Kidney (tissue), 14 donors: ENCODE data around the gene VWA8. TPM values are rescaled to one million over a fixed set of nuclear protein-coding genes. Genes with fewer than 3 reads are reported as not detected.
A peak's percentile ranks its signal among the peaks of the same experiment; 100 is the strongest.

ENCODE experiments used
- DNase-seq, 5 donors: peaks; one replicate each; pipeline ENCODE4 v3.0.0-alpha.2; 2013 to 2020
- FAIRE-seq: peaks from 2 replicates; lab custom pipeline; 2012; peaks lifted over from hg19 to GRCh38; lab: Jason Lieb, UNC
- H3K27ac ChIP-seq, 2 donors: one replicate each; pipeline ENCODE4 v1.7.0; 2013; ENCODE audit warnings: low read depth in 2 of 2, low read length in 2 of 2, inconsistent platforms in 1 of 2
- H3K27me3 ChIP-seq: one replicate; pipeline ENCODE4 v1.7.1; 2013; ENCODE audit warnings: low read length, inconsistent platforms; ENCODE audit not compliant: control insufficient read depth, insufficient read depth
- H3K36me3 ChIP-seq, 3 donors: one replicate each; pipeline versions ENCODE4 v1.7.0 to v1.7.1; 2013; ENCODE audit warnings: low read length in 3 of 3, control low read depth in 1 of 3, inconsistent platforms in 1 of 3; ENCODE audit not compliant: insufficient read depth in 3 of 3, control insufficient read depth in 2 of 3
- H3K4me1 ChIP-seq, 3 donors: one replicate each; pipeline versions ENCODE4 v1.7.0 to v1.7.1; 2013; ENCODE audit warnings: low read length in 3 of 3, inconsistent platforms in 1 of 3, low read depth in 1 of 3; ENCODE audit not compliant: control insufficient read depth in 2 of 3, insufficient read depth in 2 of 3
- H3K4me3 ChIP-seq, 3 donors: one replicate each; pipeline versions ENCODE4 v1.7.0 to v1.8.1; 2013; ENCODE audit warnings: low read length in 3 of 3, control low read depth in 1 of 3, inconsistent platforms in 1 of 3
- H3K9ac ChIP-seq, 3 donors: one replicate each; pipeline versions ENCODE4 v1.7.0 to v1.7.1; 2013; ENCODE audit warnings: low read length in 3 of 3, control low read depth in 1 of 3, inconsistent platforms in 1 of 3
- H3K9me3 ChIP-seq, 3 donors: one replicate each; pipeline versions ENCODE4 v1.7.0 to v1.7.1; 2013; ENCODE audit warnings: low read length in 3 of 3, control low read depth in 1 of 3, inconsistent platforms in 1 of 3; ENCODE audit not compliant: control insufficient read depth in 2 of 3, insufficient read depth in 1 of 3
- intact Hi-C: fragments of 100-400 bp; cut with DNase I; formaldehyde crosslinking; loops from one replicate; pipeline ENCODE4 v1.11.1; 2022
- polyA plus RNA-seq: library from polyadenylated mRNA; stranded (reverse); fragments of 350-450 nt; fragmentation: Illumina TruSeq; extraction: RNeasy Lipid Tissue Mini Kit (QIAGEN cat#74804); gene quantifications from one replicate; pipeline ENCODE4 v1.2.3, GENCODE V29; 2014; ENCODE audit warnings: low read depth, low replicate concordance; ENCODE audit not compliant: insufficient read depth
- total RNA-seq: library from RNA; stranded (reverse); fragmentation: NEBNext Ultra II Directional; extraction: Animal tissue kit (Norgen Biotek cat#: 25700); gene quantifications from one replicate; pipeline ENCODE4 v1.2.1, GENCODE V29; 2021
- TF ChIP-seq, protein P1 (sequence below): IDR thresholded peaks from 3 replicates; pipeline ENCODE4 v1.5.1; 2012; ENCODE audit warnings: mild to moderate bottlenecking, moderate library complexity, borderline replicate concordance; ENCODE audit not compliant: insufficient read depth; ENCODE audit errors: extremely low read depth
- donor health status: control.
- donor health status: control.
- donor health status: control.
- donor health status: control.
- donor health status: control.
- donor health status: DM: yes; HTN: yes; CAD: no.
- donor health status: Normal renal cell carcinoma (clear cell type).

VWA8 gene
- total and polyA plus RNA-seq, 2 donors from 2014 or later, result 6.4 to 21.3 TPM

DNA sequence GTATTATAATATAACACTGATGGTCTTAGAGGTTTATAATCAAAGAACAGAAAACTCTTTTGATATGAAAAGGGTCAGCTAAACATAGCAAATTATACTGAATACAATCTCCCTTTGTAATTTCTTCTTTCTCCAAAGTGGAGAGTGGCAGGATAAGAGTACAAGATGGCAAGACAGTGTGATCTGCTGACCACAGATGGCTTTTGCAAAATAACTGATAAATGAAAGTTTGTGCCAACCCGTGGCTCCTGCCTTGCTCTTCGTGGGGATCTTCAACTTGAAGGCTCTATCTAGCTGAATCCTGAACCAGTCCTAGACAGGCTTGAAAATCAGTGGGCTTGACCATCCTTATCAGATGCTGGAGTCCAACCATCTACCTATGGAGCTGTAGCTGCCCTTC lies 185.7 kb downstream of the VWA8 start:
- Histone ChIP-seq H3K27ac (no peak overlapping the region), H3K4me1 (no peaks in the 10 kb centered on the region), H3K27me3 (no peaks in the 10 kb centered on the region), H3K9me3 (no peaks in the 10 kb centered on the region), H3K4me3 (no peak overlapping the region), H3K9ac (no peak overlapping the region), H3K36me3 (peaks cover 0 to 9% (median 2%) of the 10 kb centered on the region in 3 donors)
- no peak for DNase-seq
- no peak for FAIRE-seq
- TF ChIP-seq, protein P1, sequence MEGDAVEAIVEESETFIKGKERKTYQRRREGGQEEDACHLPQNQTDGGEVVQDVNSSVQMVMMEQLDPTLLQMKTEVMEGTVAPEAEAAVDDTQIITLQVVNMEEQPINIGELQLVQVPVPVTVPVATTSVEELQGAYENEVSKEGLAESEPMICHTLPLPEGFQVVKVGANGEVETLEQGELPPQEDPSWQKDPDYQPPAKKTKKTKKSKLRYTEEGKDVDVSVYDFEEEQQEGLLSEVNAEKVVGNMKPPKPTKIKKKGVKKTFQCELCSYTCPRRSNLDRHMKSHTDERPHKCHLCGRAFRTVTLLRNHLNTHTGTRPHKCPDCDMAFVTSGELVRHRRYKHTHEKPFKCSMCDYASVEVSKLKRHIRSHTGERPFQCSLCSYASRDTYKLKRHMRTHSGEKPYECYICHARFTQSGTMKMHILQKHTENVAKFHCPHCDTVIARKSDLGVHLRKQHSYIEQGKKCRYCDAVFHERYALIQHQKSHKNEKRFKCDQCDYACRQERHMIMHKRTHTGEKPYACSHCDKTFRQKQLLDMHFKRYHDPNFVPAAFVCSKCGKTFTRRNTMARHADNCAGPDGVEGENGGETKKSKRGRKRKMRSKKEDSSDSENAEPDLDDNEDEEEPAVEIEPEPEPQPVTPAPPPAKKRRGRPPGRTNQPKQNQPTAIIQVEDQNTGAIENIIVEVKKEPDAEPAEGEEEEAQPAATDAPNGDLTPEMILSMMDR, result no peak
- intact Hi-C loops, result no loop called here

DNA sequence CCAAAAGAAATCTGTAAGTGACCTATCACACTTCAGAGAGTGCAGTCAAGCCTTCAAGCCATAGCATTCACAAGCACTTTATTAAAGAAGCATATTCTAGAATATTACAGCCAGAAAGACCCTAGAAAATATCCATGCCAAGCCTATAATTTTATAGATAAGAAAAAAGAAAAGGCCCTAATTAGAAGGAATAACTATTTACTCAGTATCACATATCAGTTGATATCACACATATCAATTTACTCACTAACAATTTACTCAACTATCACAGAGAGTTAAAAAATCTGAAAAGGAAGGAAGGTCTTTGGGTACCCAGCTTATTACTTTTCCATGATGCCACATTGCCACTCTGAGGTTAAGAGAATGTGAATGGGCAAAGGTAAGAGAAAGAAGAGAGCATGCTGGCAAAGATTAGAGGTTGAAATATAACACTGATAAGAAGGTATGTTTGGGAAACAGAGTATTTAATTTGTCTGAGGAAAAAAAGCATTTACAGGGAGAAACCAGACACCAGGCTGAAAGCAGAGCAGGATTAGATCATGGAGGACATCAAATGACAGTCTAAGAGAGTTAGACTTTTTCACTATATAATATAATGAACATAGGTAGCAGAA lies 186.2 kb downstream of the VWA8 start:
- H3K9me3 ChIP-seq, result no peaks in the 10 kb centered on the region
- FAIRE-seq, result no peak
- no peaks in the 10 kb centered on the region for H3K27me3 ChIP-seq
- no peak overlapping the region for H3K27ac ChIP-seq
- TF ChIP-seq, protein P1, result no peak
- intact Hi-C loops, result no loop called here
- no peaks in the 10 kb centered on the region for H3K4me1 ChIP-seq
- H3K4me3 ChIP-seq, result no peak overlapping the region
- DNase-seq, result no peak
- H3K36me3 ChIP-seq, result peaks cover 0 to 9% (median 2%) of the 10 kb centered on the region in 3 donors
- H3K9ac ChIP-seq, result no peak overlapping the region

DNA sequence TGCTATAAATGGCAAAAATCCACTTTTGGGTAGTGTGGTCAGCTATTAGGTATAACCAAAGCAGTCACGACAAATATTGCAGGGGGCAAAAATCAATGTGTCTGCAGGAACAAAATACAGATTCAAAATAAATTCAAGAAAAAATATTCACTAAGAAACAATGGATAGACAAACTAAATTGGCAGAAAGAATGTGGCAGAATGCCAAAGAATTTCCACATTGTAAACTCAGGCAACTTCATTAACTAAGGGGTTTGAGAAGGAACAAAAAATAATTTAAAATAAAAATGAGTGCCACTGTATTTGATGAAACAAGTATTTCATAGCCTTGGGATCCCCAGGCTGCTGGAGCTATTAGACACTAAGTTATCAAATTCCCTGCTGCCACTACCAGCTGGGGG lies 193.1 kb downstream of the VWA8 start:
- H3K36me3 ChIP-seq, result no peaks in the 10 kb centered on the region
- no peaks in the 10 kb centered on the region for H3K27me3 ChIP-seq
- H3K9me3 ChIP-seq, result no peaks in the 10 kb centered on the region
- DNase-seq, result peak in 1 of 5 donors; percentile 31
- H3K4me3 ChIP-seq, result no peak overlapping the region
- TF ChIP-seq, protein P1, result no peak
- no peak overlapping the region for H3K9ac ChIP-seq
- no peak for FAIRE-seq
- no peaks in the 10 kb centered on the region for H3K4me1 ChIP-seq
- H3K27ac ChIP-seq, result no peak overlapping the region
- intact Hi-C loops, result no loop called here

DNA sequence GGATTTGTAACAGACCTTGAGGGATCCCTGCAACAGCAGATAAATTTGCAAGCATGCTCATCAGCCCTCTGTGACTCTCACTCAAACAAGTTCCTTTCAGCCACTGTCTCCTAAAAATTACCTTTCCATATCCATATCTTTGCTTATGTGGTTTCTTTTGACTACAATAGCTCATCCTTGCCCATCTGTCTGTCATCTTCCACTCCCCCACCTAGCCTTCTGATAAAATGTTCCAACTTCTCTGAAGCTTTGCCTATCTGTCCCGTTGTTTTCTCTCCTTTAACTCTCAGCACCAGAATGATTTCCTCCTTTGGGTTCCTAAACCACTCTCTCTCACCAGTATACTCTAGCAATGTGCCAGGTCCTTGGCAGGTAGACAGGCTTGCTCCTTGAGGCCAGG lies 194.5 kb downstream of the VWA8 start:
- intact Hi-C loops, result no loop called here
- H3K27me3 ChIP-seq, result no peaks in the 10 kb centered on the region
- no peak overlapping the region for H3K9ac ChIP-seq
- no peaks in the 10 kb centered on the region for H3K9me3 ChIP-seq
- DNase-seq (no peak), FAIRE-seq (no peak)
- no peaks in the 10 kb centered on the region for H3K4me1 ChIP-seq
- H3K36me3 ChIP-seq, result peaks cover 0 to 2% (median 0%) of the 10 kb centered on the region in 3 donors
- TF ChIP-seq, protein P1, result no peak
- H3K4me3 ChIP-seq, result no peak overlapping the region
- H3K27ac ChIP-seq, result no peak overlapping the region
